Fibroblast of lung (primary cell): Measurements from ENCODE around the gene PLLP.

Experiments
- EZH2 ChIP-seq: IDR thresholded peaks from 2 replicates; pipeline ENCODE4 v1.5.1; 2012; ENCODE audit warnings: low read length, control low read depth, mild to moderate bottlenecking; ENCODE audit errors: missing control alignments
- TF ChIP-seq, protein P1 (sequence below), 2 donors: IDR thresholded peaks in 1 of 2; conservative IDR thresholded peaks in 1 of 2; 1 replicate in 1 of 2; 2 replicates in 1 of 2; pipeline ENCODE4 v1.5.1; 2011 to 2012; ENCODE audit warnings: low read length in 2 of 2, control low read depth in 1 of 2, inconsistent platforms in 1 of 2, low read depth in 1 of 2, mild to moderate bottlenecking in 1 of 2

GRCh38 chr16:57251352-57251751 is 33.1 kb downstream of the PLLP start:
- TF ChIP-seq, protein P1, sequence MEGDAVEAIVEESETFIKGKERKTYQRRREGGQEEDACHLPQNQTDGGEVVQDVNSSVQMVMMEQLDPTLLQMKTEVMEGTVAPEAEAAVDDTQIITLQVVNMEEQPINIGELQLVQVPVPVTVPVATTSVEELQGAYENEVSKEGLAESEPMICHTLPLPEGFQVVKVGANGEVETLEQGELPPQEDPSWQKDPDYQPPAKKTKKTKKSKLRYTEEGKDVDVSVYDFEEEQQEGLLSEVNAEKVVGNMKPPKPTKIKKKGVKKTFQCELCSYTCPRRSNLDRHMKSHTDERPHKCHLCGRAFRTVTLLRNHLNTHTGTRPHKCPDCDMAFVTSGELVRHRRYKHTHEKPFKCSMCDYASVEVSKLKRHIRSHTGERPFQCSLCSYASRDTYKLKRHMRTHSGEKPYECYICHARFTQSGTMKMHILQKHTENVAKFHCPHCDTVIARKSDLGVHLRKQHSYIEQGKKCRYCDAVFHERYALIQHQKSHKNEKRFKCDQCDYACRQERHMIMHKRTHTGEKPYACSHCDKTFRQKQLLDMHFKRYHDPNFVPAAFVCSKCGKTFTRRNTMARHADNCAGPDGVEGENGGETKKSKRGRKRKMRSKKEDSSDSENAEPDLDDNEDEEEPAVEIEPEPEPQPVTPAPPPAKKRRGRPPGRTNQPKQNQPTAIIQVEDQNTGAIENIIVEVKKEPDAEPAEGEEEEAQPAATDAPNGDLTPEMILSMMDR (conservative IDR thresholded peaks at IDR 0.05 in 1 of 2, IDR thresholded peaks at IDR 0.05 in 1 of 2; ENCODE audit: low read depth in 1 of 2, low read length in 2 of 2), result no peak
- no peak for TF ChIP-seq EZH2
